T1000 (cell line): ENCODE measurements around the gene PRSS1.
"Not testable (repeated sequence)": the region's sequence is repeated elsewhere in the genome, so short reads cannot be mapped to it uniquely, and the experiment has no call there.

Experiments used
- DNase-seq: peaks from one replicate; lab custom pipeline; 2025; ENCODE audit warnings: mixed read lengths; lab: John Stamatoyannopoulos, UW

Gene PRSS1

DNA sequence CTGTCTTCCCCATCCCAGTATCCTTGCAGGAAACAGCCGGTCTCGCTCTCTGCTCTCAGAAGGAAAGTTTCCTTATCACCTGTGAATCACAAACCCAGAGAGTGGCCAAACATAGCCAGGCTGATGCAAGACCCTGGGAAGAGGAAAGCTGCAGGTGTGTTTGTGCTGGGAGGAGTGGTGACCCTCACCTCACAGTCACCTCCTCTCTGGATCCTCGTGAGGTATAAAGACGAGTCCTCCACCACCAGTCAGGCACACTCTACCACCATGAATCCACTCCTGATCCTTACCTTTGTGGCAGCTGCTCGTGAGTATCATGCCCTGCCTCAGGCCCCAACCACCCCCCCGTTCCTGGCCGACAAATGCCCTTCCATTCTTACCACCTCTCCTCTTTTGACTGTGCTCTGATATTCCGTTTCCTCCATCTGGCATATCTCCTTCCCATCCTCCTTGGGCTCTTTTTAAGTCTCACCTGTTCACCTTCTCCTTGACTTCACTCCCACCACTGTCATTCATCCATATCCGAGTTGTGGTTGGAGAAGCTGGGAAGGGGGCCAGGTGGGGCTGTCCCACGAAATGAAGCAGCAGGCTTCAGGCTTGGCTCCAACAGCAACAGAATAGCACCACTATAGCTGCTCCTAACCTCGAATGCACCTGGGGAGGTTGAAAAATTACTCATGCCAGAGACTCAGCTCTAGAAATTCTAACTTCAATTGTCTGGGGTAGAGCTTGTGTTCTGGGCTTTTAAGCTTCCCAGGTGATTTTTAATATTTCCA lies at the start of gene PRSS1:
Gene PRSS1 (plus strand): TSS at position 255 of the 776 bp plus-strand sequence. CDS start 13 bp downstream, at position 268.
- DNase-seq: no peak

DNA sequence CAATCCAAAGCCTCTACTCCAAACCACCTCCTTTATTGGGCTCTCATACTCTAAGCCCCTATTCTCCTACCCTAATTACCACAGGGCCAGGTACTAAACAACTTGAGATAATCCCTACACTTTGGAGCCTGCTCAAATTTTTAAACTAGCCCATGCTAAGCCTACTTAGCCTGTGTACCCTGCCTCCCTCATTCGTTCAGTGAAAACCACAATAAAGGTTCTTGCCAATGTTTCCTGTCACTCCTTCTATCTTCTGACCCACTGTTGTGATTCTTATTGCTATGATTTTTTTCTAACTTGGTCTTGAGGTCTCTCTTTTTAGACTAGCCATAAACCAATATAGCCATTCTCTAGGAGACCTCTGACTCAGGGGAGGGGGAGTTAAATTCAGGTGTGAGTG lies 48.3 kb upstream of the PRSS1 start:
- DNase-seq: not testable (repeated sequence)

DNA sequence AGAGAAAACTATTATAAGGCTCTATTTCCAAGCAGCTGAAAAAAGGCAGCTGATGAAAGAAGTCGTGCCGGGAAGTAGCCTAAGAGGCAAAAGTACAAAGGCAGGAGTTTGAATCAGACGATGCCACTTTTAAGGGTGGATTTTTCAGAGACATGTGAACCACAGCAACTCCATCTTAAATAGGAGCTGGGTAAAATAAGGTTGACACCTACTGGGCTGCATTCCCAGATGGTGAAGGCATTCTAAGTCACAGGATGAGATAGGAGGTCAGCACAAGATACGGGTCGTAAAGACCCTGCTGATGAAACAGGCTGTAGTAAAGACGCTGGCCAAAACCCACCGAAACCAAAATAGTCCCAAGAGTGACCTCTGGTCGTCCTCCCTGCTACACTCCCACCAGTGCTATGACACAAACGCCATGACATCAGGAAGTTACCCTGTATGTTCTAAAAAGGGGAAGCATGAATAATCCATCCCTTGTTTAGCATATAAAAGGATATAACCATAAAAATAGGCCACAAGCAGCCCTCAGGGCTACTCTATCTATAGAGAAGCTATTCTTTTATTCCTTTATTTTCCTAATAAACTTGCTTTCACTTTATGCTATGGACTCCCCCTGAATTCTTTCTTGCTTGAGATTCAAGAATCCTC lies 45.5 kb upstream of the PRSS1 start:
- no peak for DNase-seq

DNA sequence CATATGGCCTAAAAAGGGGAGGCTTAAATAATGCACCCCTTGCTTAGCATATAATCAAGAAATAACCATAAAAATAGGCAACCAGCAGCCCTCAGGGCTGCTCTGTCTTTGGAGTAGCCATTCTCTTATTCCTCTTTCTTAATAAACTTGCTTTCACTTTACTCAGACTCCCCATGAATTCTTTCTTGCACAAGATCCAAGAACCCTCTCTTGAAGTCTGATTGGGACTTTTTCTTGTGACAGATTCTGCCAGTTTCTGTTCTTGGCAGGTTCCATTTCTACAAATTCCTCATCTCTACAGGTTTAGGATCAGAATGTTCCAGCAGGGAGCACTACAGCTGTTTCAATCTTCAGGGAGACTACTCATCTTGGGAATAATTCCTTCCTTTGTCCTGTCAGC lies 40.5 kb upstream of the PRSS1 start:
- DNase-seq: not testable (repeated sequence)

DNA sequence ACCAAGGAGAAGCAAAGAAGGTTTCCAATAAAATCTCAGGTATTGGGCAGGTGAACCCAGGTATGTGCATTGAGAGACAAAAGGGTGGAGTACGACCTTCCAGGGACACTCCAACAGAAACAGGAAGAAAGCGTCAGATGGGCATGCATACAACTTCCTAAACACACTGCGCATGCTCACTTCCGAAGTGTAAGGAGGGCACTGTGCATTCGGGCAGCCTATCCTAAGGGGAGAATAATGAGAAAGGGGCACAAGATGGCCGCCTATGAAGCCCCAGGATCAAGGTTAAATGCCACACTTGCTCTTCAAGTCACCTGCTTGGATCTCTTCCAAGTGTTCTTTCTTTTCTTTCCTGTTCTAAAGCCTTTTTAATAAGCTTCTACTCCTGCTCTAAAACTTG lies 39.4 kb upstream of the PRSS1 start:
- DNase-seq: no peak

DNA sequence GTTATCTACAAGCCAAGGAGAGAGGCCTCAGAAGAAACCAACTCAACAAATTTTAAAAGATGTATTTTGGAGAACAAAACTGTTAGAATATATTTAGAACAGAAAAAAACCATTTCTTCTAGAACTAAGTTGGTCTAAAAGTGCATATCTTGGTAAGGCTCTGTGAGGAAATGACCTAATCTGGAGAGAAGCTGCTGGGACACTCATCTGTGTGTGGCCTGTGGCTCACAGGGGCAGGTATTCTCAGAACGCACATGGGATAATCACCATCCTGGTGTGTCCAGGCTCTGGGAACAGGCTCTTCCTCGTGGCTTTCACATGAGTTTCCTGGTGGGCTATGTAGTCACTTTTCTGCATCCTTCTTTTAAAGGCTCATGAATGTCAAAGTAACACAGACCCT lies 38.1 kb upstream of the PRSS1 start:
- DNase-seq: no peak

DNA sequence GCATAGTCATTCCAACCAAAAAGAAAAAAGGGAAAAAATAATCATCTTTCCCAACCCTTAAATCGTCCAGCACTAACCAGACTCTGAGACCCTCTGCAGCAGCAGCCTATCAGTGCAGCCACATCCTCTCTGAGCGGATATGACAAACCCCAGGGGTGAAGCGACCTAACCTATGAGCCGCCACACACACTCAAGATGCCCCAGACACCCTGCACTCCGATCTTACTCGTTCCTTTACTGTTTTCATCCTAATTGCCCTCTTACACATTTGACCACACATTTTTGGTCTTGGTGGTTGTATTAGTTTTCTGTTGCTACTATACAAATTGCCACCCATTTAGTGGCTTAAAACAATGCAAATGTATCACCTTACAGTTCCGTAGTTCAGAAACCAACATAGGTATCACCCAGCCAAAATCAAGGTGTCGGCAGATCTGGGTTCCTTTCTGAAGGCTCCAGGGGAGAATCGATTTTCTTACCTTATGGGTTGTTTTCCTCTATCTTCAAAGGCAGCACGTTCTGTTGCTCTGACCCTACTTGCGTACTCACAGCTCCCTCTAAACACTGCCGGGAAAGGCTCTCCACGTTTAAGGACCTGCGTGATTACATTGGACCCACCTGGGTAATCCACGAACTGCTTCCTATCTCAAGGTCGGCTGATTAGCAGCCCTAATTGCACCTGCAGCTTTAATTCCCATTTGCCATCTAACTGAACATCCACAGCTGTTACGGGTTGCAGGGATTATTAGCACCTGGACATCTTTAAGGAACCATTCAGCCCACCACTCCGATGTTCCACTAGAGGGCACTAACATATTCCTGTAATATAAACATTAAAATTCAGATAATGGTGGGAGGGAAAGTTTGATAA lies 37.3 kb upstream of the PRSS1 start:
- DNase-seq: no peak

DNA sequence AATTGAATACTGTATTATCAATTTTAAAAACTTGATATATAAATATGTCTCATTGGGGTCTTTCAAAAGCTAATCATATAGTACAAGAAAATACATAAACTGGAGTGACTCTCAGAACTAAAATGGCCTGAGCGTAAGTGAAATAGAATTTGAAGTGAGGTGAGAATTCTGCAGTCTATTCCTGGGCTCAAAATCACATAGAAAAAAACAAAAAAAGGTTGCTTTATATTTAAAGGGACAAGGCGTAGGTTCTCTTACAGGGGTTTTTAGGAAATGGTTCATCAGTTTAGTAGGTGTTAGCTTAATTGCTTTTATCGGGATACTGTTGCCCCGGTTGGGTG lies 36.7 kb upstream of the PRSS1 start:
- no peak for DNase-seq

DNA sequence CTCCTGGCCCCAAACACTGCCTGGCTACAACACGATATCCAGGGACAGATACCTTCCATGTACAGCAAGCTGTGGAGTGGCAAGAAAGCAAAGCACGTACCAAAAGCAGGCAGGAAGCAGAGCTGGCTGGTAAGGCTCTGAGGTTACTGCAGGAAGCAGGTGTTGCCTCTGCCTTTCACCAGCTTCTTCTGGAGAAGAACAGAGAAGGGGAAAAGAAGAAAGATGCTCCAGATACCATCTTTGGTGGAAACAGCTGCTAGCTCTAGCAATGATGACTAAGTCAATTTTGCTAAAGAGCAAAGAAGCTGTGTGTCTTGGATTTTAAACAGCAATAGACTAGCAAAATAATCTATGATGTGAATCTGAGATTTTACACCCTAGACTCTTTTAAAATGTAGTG lies 34.9 kb upstream of the PRSS1 start:
- no peak for DNase-seq

DNA sequence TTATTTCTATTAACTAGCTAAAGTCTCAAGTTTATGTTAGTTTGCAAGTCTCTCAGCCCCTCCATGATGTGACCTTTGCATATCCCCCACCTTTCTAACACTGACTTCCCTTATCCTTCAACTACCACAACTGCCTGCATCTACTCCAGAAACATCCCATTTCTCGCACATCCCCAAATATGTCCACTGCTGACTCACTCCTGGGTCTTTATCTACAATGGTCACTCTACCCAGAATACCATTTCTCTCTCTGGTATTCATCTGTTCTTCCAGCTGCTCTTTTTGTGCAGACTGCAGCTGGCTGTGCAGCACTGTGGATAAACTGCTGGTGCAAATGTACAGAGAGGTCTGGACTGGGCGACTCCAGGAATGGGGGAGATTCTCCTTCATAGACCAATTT lies 32.7 kb upstream of the PRSS1 start:
- no peak for DNase-seq

DNA sequence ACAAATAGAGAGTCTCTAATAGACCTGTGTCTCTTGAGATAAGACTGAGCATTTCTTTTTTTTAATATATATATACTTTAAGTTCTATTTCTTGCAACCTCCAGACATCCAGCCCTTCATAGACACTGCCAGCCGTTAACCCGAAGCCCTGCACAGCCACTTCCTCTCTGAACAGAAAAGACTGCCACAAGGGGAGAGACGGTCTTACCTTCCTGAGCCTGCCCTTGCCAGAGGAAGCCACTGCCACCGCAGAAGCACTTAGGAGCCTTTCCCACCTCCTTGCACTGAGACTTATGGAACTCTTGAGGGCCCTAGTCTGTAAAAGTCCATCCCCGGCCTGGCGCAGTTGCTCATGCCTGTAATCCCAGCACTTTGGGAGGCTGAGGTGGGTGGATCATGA lies 31.8 kb upstream of the PRSS1 start:
- no peak for DNase-seq

DNA sequence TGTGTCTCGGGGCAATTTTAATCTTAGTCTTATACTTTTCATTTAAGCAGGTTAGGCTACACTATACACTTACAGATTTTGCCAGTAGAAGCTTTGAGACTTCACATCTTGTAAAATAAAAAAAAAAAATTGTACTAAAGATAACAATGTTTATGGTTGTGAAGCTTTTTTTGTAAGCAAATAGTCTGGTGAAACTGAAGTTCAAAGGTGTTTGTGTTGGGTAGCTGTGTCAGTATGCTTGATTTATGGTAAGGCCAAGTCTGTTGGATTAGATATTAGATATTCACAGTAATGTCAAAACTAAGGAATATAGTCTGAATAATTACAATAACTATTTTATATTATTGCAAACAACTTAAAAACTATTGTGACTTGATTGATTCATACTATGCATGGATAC lies 31.0 kb upstream of the PRSS1 start:
- no peak for DNase-seq

DNA sequence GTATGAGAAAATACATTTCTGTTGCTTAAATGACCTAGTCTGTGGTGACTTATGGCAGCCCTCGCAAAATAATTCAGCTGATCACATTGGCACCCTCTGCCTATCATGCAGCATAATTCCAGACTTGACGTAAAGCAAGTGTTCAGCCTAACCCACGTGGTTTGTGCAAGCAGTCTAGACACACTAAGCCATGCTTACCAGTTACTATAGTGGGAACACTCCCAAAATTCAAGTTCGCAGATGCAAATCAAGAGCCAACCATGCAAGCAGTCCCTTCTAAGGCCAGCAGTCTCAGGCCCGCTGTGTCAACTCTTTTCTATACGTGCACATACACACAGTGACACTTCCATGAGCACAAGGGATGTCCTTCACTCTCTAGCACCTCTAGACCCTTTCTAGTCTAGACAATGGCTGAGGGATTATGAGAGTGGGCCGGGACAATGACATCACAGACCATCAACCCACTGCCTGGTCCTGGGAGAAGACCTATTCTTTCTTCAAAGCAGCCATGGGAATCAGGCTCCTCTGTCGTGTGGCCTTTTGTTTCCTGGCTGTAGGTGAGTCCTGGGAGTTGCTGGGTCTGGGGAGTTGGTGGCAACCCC lies 29.0 kb upstream of the PRSS1 start:
- DNase-seq: no peak

DNA sequence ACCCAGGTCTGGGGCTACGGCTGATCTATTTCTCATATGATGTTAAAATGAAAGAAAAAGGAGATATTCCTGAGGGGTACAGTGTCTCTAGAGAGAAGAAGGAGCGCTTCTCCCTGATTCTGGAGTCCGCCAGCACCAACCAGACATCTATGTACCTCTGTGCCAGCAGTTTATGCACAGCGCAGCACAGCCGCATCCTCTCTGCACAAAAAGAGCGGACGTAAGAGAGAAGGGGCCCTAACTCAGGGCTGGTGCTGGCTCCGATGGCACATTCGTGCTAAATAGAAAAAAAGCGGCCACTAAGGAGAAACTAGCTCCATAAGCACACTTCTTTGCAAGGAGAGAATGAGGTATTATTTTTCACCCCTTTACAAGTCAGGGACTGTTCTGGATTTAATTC lies 28.3 kb upstream of the PRSS1 start:
- DNase-seq: no peak

DNA sequence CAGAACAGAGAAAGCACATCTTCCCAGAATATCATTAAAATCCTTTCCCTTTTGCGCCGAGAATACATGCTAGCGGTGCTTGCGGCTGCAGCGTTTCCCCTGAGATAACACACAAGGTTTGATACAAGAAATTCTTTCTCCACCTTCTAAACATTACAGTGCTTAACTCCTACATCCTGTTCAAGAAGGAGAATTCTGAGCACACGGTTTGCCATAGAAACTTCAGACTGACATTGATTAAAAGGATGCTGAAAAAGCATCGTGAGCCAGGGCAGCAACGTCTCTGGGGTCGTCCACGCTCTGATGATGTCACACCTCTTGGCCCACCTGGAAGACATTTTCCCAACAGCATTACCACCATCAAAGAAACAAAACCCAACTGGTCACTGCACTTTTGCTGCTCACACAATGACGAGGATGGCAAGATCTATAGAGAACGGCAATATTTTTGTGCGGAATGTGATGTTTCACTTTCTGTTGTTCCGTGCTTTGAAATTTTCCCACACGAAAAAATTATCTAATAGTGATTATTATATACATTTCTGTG lies 27.0 kb upstream of the PRSS1 start:
- DNase-seq: no peak

DNA sequence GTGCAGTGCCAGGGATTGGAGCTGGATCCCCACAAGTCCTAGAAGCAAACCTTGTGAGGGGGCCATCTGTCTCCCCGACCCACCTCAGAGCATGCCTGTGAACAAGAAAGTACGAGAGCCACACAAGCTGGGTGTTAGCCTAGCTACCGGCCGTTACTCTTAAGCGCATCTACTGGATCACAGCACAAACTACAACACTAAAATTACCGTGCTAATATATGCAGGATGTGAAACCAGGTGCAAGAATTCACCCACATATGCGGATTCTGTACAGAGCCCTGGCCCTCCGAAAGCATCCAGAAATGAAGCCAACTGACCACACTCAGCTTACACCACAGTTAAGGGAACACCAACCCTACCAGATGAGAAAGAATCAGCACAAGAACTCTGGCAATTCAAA lies 16.0 kb upstream of the PRSS1 start:
- DNase-seq: no peak

DNA sequence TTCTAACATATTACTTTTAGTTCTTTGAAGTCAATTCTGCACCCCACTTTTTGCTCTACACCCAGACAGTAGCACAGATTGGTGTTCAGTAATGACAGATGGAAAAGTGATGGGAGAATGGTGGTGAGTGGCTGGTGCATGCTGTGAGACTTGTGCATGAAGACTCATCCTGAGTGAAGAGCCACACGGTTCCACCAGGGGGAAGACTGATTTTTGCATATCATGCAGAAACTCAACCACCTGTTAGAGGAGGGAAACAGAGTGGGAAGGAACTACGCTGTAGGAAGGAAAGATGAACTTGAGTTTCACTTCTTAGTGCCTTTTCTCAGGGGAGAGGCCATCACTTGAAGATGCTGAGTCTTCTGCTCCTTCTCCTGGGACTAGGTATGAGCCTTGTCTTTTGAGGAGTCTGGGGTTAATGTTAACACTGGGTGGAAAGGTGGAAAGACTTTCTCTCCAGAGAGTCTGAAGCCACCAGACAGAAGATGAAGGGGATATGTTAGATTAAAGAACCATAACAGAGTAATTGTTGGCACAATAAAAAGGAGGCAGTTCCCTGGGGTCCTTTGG lies 9.3 kb upstream of the PRSS1 start:
- DNase-seq: no peak

DNA sequence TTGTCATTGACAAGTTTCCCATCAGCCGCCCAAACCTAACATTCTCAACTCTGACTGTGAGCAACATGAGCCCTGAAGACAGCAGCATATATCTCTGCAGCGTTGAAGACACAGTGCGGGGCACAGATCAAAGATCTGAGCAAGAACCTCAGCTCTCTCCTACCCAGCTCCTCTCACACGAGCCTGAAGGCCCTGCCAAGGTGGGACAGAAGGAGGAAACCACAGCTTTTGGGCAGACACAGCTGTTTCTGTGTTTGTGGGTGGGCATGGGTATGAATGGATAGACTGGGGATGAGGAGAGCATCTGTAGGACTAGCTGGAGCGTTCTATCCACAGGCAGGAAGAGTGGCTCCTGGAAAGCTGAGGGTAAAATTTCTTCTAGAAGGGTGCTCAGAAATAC lies 8.5 kb upstream of the PRSS1 start:
- DNase-seq: no peak

DNA sequence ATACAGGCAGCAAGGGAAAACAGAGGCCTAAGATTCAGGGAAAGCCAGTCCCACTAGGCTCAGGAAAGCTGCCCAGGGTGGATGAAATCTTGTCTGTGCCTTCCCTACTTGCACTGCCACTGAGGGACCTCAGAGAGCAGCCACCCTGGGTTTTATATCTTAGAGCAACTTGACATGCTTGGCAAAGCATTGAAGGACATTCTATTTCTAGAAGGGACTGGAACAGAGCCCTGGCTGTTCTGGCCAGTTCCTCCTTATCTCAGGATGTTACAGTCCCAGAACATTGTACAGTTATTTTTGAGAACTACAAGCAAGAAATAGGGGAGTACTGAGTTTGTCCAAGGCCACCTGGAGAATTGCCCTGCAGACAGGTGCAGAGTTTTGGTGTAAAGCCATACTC lies 7.3 kb upstream of the PRSS1 start:
- not testable (repeated sequence) for DNase-seq

DNA sequence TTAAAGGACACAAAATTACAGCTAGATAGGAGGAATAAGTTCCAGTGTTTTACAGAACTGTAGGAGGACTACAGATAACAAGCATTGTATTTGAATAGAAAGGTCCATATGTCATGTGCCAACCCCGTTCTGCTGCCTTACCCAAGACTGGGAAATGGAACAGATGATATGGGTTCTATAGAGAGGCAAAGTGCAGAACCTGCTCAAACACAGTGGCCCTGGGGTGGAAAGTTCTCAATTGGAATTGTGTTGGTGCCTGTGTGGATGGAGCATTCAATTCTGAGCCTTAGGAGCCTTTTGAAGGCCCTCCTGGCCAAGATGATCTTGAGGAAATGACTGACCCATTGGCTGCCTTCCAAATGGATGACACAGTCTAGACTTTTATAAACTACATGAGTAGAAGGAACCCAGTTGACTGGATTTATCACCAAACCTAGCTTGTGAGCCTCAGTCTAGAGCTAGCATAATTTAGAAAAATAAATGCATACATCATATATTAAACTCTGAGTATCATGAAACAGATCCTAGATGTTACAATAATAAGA lies 4.1 kb upstream of the PRSS1 start:
- no peak for DNase-seq

DNA sequence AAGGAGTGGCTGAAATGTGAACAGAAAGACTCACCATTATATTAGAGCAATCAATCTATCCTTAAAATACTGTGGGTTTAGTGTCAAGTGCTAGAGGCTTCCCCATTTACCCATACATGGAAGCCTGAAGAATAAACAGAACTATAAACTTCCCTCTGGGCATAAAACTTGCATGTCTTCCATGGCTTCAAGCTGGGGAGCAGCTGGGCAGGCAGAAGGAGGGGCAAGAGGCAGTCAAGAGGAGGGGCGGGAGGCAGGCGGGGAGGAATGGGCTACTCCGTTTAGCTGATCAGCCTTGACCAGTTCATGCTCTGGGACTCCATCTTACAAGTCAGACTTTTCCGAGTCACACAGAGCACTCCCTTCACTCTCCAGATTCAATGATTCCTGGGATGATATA lies 3.5 kb upstream of the PRSS1 start:
- no peak for DNase-seq

DNA sequence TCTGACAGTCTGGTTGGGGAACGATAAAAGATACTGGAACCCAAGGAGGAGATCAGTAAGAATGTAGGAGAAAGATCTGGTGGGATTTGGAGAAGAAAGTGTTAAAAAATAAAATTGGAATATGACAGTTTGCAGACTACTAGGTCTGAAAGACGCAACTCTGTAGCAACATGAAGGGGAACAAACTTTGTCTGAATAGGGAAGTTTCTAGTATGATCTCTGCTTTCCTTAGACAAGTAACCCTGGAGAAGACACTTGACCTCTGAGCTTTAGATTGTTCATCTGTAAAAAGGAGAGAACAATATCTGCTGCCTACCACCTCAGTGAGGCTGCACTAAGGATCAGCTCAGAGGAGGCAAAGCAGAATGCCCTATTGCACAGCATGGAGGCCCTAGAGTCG lies 3.0 kb upstream of the PRSS1 start:
- no peak for DNase-seq
